IMR-90 (cell line): ENCODE data around the gene MYO1F. TPM values are rescaled to one million over a fixed set of nuclear protein-coding genes. Genes with fewer than 3 reads are reported as not detected.

ENCODE experiments used
- ATAC-seq: fragments of 200-7000 bp; cut with Tn5 transposase; 2 replicates; pipeline ENCODE4 v1.9.1; 2020; ENCODE audit warnings: low read depth, mild to moderate bottlenecking, moderate library complexity
- BruUV-seq: library from RNA; stranded (reverse); fragments of 400-500 nt; replicated peaks from 2 replicates; lab custom pipeline; 2021; lab: Mats Ljungman, UMichigan
- CTCF ChIA-PET: fragments of 300-600 bp; formaldehyde crosslinking; extraction: SDS; loops from one replicate; lab custom pipeline; 2021; ENCODE audit warnings: antibody characterized with exemption; lab: Yijun Ruan, JAX
- POLR2A ChIA-PET: fragments of 300-600 bp; sonication (Branson Sonifier 250); formaldehyde crosslinking; loops from one replicate; lab custom pipeline; 2022; ENCODE audit warnings: antibody characterized with exemption; ENCODE audit not compliant: unreplicated experiment; lab: Charles Lee
- DNase-seq: peaks from one replicate; pipeline ENCODE4 v3.0.0; 2013
- H2AFZ ChIP-seq: replicated peaks from 2 replicates; pipeline ENCODE3; 2013; ENCODE audit warnings: low read length, mild to moderate bottlenecking; ENCODE audit not compliant: poor library complexity
- H2AK5ac ChIP-seq: 2 replicates; pipeline ENCODE4 v1.6.1; 2013; ENCODE audit warnings: low read depth, low read length, inconsistent platforms
- H2AK9ac ChIP-seq: replicated peaks from 2 replicates; pipeline ENCODE3; 2013; ENCODE audit warnings: mild to moderate bottlenecking, low read depth, low read length, moderate library complexity; ENCODE audit not compliant: poor library complexity
- H2BK120ac ChIP-seq: 2 replicates; pipeline ENCODE4 v1.6.1; 2013; ENCODE audit warnings: low read depth, low read length, inconsistent platforms
- H2BK15ac ChIP-seq: 3 replicates; pipeline ENCODE4 v1.6.1; 2013; ENCODE audit warnings: low read depth, low read length, inconsistent platforms
- H2BK20ac ChIP-seq: 2 replicates; pipeline ENCODE4 v1.6.1; 2013; ENCODE audit warnings: low read depth, mild to moderate bottlenecking, inconsistent platforms, low read length, moderate library complexity
- H2BK5ac ChIP-seq: 2 replicates; pipeline ENCODE4 v1.6.1; 2013; ENCODE audit warnings: mild to moderate bottlenecking, low read depth, low read length, inconsistent platforms; ENCODE audit not compliant: poor library complexity, severe bottlenecking
- H3K14ac ChIP-seq: replicated peaks from 2 replicates; pipeline ENCODE4 v1.6.1; 2013; ENCODE audit warnings: low read depth, low read length, inconsistent platforms
- H3K18ac ChIP-seq: 2 replicates; pipeline ENCODE4 v1.6.1; 2013; ENCODE audit warnings: low read depth, low read length, control low read depth
- H3K23ac ChIP-seq: 2 replicates; pipeline ENCODE4 v1.6.1; 2013; ENCODE audit warnings: low read depth, low read length, inconsistent platforms
- H3K27ac ChIP-seq: 2 replicates; pipeline ENCODE4 v1.5.1; 2013; ENCODE audit warnings: mild to moderate bottlenecking, control low read depth, low read length; ENCODE audit not compliant: insufficient read depth
- H3K27me3 ChIP-seq: 2 replicates; pipeline ENCODE4 v1.6.1; 2013; ENCODE audit warnings: low read length; ENCODE audit not compliant: control insufficient read depth, insufficient read depth
- H3K36me3 ChIP-seq: 2 replicates; pipeline ENCODE4 v1.6.1; 2013; ENCODE audit warnings: low read length, mixed read lengths; ENCODE audit not compliant: control insufficient read depth, insufficient read depth
- H3K4ac ChIP-seq: 2 replicates; pipeline ENCODE4 v1.6.1; 2013; ENCODE audit warnings: low read depth, low read length, inconsistent platforms
- H3K4me1 ChIP-seq: 2 replicates; pipeline ENCODE4 v1.6.1; 2013; ENCODE audit warnings: low read length, mixed read lengths; ENCODE audit not compliant: control insufficient read depth, insufficient read depth
- H3K4me2 ChIP-seq: 2 replicates; pipeline ENCODE4 v1.6.1; 2013; ENCODE audit warnings: low read depth, mild to moderate bottlenecking, control low read depth, low read length, moderate library complexity
- H3K4me3 ChIP-seq: 2 replicates; pipeline ENCODE4 v1.5.1; 2013; ENCODE audit warnings: low read depth, mild to moderate bottlenecking, control low read depth, low read length, moderate library complexity; ENCODE audit not compliant: insufficient read depth
- H3K56ac ChIP-seq: 2 replicates; pipeline ENCODE4 v1.6.1; 2013; ENCODE audit warnings: low read length, inconsistent platforms; ENCODE audit not compliant: insufficient read depth; ENCODE audit errors: extremely low read depth
- H3K79me1 ChIP-seq, 2 experiments: 2 replicates each; pipeline ENCODE4 v1.6.1; 2013; ENCODE audit warnings: low read length in 2 of 2, inconsistent platforms in 1 of 2, low read depth in 1 of 2
- H3K9ac ChIP-seq: 2 replicates; pipeline ENCODE4 v1.6.1; 2013; ENCODE audit warnings: low read depth, low read length, control low read depth
- H3K9me1 ChIP-seq: 2 replicates; pipeline ENCODE4 v1.6.1; 2013; ENCODE audit warnings: low read length, inconsistent platforms; ENCODE audit not compliant: insufficient read depth
- H3K9me3 ChIP-seq: 2 replicates; pipeline ENCODE4 v1.6.1; 2013; ENCODE audit warnings: low read length; ENCODE audit not compliant: control insufficient read depth, insufficient read depth
- H4K20me1 ChIP-seq: 2 replicates; pipeline ENCODE4 v1.6.1; 2013; ENCODE audit warnings: low read length, inconsistent platforms; ENCODE audit not compliant: insufficient read depth
- H4K5ac ChIP-seq: 2 replicates; pipeline ENCODE4 v1.6.1; 2013; ENCODE audit warnings: mild to moderate bottlenecking, low read depth, low read length, control low read depth
- H4K8ac ChIP-seq, 2 experiments: 2 replicates each; pipeline ENCODE4 v1.6.1; 2013; ENCODE audit warnings: low read depth in 2 of 2, low read length in 2 of 2, control low read depth in 1 of 2, inconsistent platforms in 1 of 2
- H4K91ac ChIP-seq: 2 replicates; pipeline ENCODE4 v1.6.1; 2013; ENCODE audit warnings: low read depth, low read length, inconsistent platforms; ENCODE audit not compliant: insufficient read depth
- BHLHE40 ChIP-seq: fragments of 150-350 bp; IDR thresholded peaks from 2 replicates; pipeline ENCODE4 v1.6.1; 2016; ENCODE audit warnings: mild to moderate bottlenecking, low read depth, low read length
- CEBPB ChIP-seq: IDR thresholded peaks from 2 replicates; pipeline ENCODE4 v1.6.1; 2012; ENCODE audit warnings: low read depth, low read length, improper control_type of control experiment
- CHD1 ChIP-seq: IDR thresholded peaks from 2 replicates; pipeline ENCODE4 v1.6.1; 2012; ENCODE audit warnings: low read depth, low read length, improper control_type of control experiment
- CTCF ChIP-seq: conservative IDR thresholded peaks from 2 replicates; pipeline ENCODE4 v1.5.1; 2012; ENCODE audit warnings: mild to moderate bottlenecking, low read depth, low read length, improper control_type of control experiment
- ELK1 ChIP-seq: fragments of 150-350 bp; IDR thresholded peaks from 2 replicates; pipeline ENCODE4 v1.6.1; 2016; ENCODE audit warnings: low read depth, mild to moderate bottlenecking, low read length, moderate library complexity, borderline replicate concordance
- FOS ChIP-seq: fragments of 150-350 bp; IDR thresholded peaks from 2 replicates; pipeline ENCODE4 v1.6.1; 2016; ENCODE audit warnings: low read depth, low read length
- MAFK ChIP-seq: IDR thresholded peaks from 2 replicates; pipeline ENCODE4 v1.6.1; 2012; ENCODE audit warnings: low read depth, low read length, improper control_type of control experiment
- MAZ ChIP-seq: IDR thresholded peaks from 2 replicates; pipeline ENCODE4 v1.6.1; 2012; ENCODE audit warnings: low read depth, mild to moderate bottlenecking, low read length, improper control_type of control experiment, moderate library complexity, borderline replicate concordance
- MXI1 ChIP-seq: IDR thresholded peaks from 2 replicates; pipeline ENCODE4 v1.6.1; 2012; ENCODE audit warnings: low read depth, mild to moderate bottlenecking, low read length, moderate library complexity, borderline replicate concordance
- NFE2L2 ChIP-seq: fragments of 150-350 bp; IDR thresholded peaks from 2 replicates; pipeline ENCODE4 v1.6.1; 2016; ENCODE audit warnings: low read depth, mild to moderate bottlenecking, low read length
- POLR2A ChIP-seq: IDR thresholded peaks from 2 replicates; pipeline ENCODE4 v1.6.1; 2012; ENCODE audit warnings: mild to moderate bottlenecking, low read depth, low read length
- RAD21 ChIP-seq: IDR thresholded peaks from 2 replicates; pipeline ENCODE4 v1.6.1; 2012; ENCODE audit warnings: low read length, improper control_type of control experiment
- RCOR1 ChIP-seq: IDR thresholded peaks from 2 replicates; pipeline ENCODE4 v1.6.1; 2012; ENCODE audit warnings: mild to moderate bottlenecking, low read length, improper control_type of control experiment; ENCODE audit not compliant: insufficient replicate concordance
- RFX5 ChIP-seq: IDR thresholded peaks from 2 replicates; pipeline ENCODE4 v1.8.0; 2012; ENCODE audit warnings: low read depth, mild to moderate bottlenecking, low read length, moderate library complexity
- SMC3 ChIP-seq: fragments of 150-350 bp; IDR thresholded peaks from 2 replicates; pipeline ENCODE4 v1.6.1; 2016; ENCODE audit warnings: low read depth, mild to moderate bottlenecking, antibody characterized with exemption, low read length, moderate library complexity
- USF2 ChIP-seq: fragments of 150-350 bp; IDR thresholded peaks from 2 replicates; pipeline ENCODE4 v1.6.1; 2017; ENCODE audit warnings: mild to moderate bottlenecking, antibody characterized with exemption, low read length, low read depth
- WGBS, 2 experiments: methylation state at CpG; one replicate each; pipeline versions ENCODE4 v1.1.5 to v1.1.7; 2013; ENCODE audit warnings: missing lambda C conversion rate in 2 of 2; ENCODE audit not compliant: insufficient read length in 1 of 2; ENCODE audit errors: extremely low coverage in 2 of 2; 5-methylcytosine and 5-hydroxymethylcytosine counted together
- dilution Hi-C: fragments of 300-500 bp; cut with HindIII; formaldehyde crosslinking; loops from one replicate; pipeline ENCODE4 v1.14.3; 2018; ENCODE audit warnings: low sequenced_read_pairs; ENCODE audit not compliant: unreplicated experiment
- in situ Hi-C: fragments of 300-500 bp; cut with MboI; formaldehyde crosslinking; loops from 3 replicates; pipeline ENCODE4 v1.14.3; 2019; ENCODE audit warnings: low sequenced_read_pairs, inconsistent platforms, mixed read lengths
- intact Hi-C: fragments of 100-400 bp; cut with micrococcal nuclease; formaldehyde crosslinking; loops from 2 replicates; pipeline ENCODE4 v1.10.0; 2022
- polyA plus RNA-seq, 3 experiments: library from polyadenylated mRNA; depleted of rRNA; stranded (reverse); fragments of >200 nt; gene quantifications; 2 replicates each; pipeline ENCODE4 v1.2.3, GENCODE V29; 2012; ENCODE audit warnings: low replicate concordance in 1 of 3
- total RNA-seq: library from RNA; depleted of rRNA; stranded (reverse); fragments of >200 nt; gene quantifications from 2 replicates; pipeline ENCODE4 v1.2.3, GENCODE V29; 2012

Gene MYO1F
- total and polyA plus RNA-seq, 2 of the 4 experiments (the other 2 are of a cell fraction): 0.14 to 0.18 TPM

- intact Hi-C loops (no loop called here), in situ Hi-C loops (no loop called here), dilution Hi-C loops (no loop called here)
- H3K4me3 ChIP-seq: no peak overlapping the region
- no peak overlapping the region for H2AFZ ChIP-seq
- peaks cover 27% of the 10 kb centered on the region for H3K9me1 ChIP-seq
- TF ChIP-seq ELK1 (no peak), MAFK (no peak), POLR2A (no peak), USF2 (no peak), MXI1 (no peak), RCOR1 (no peak), RFX5 (no peak), BHLHE40 (no peak), MAZ (no peak), CTCF (no peak), FOS (no peak), SMC3 (no peak), RAD21 (no peak), CHD1 (no peak), NFE2L2 (no peak), CEBPB (no peak)
- no peak for ATAC-seq
- H3K27me3 ChIP-seq: no peaks in the 10 kb centered on the region
- H3K79me1 ChIP-seq: peaks cover 26 to 87% of the 10 kb centered on the region in 2 experiments
- BruUV-seq: no TSS peak
- no peak overlapping the region for H2BK5ac ChIP-seq
- no peak overlapping the region for H4K8ac ChIP-seq
- ChIA-PET POLR2A (no interaction called here), CTCF (interaction anchor here (0.6 kb wide), 1 partner anchor 56 kb away, joined by 3 read pairs; no protein-coding TSS in a partner anchor)
- peaks cover 5% of the 10 kb centered on the region for H3K4me1 ChIP-seq
- H3K9ac ChIP-seq: no peak overlapping the region
- H3K4me2 ChIP-seq: no peak overlapping the region
- no peak overlapping the region for H2AK5ac ChIP-seq
- peaks cover 87% of the 10 kb centered on the region for H4K20me1 ChIP-seq
- WGBS, 2 experiments: no CpG with 5 or more reads among the region's 3 CpGs
- no peak overlapping the region for H2BK120ac ChIP-seq
- H3K18ac ChIP-seq: no peak overlapping the region
- H3K14ac ChIP-seq: no peak overlapping the region
- no peak overlapping the region for H3K56ac ChIP-seq
- no peak overlapping the region for H4K5ac ChIP-seq
- H3K4ac ChIP-seq: no peak overlapping the region
- peaks cover 57% of the 10 kb centered on the region for H3K36me3 ChIP-seq
- H3K9me3 ChIP-seq: no peaks in the 10 kb centered on the region
- no peak overlapping the region for H2BK15ac ChIP-seq
- H2AK9ac ChIP-seq: no peak overlapping the region
- H4K91ac ChIP-seq: no peak overlapping the region
- no peak for DNase-seq
- no peak overlapping the region for H3K27ac ChIP-seq
- H2BK20ac ChIP-seq: no peak overlapping the region
- H3K23ac ChIP-seq: no peak overlapping the region
Measured at GRCh38 chr19:8478598-8478997, 98.6 kb downstream of the MYO1F start.
